Mesenchymal stem cell (in vitro differentiated cells and primary cell): ENCODE results near the gene TJP1.
"Not testable (repeated sequence)": the region's sequence is repeated elsewhere in the genome, so short reads cannot be mapped to it uniquely, and the experiment has no call there.

ENCODE experiments used
- DNase-seq: peaks from one replicate; pipeline ENCODE4 v3.0.0-alpha.2; 2013
- H2AFZ ChIP-seq: one replicate; pipeline ENCODE4 v1.6.1; 2013; ENCODE audit warnings: low read depth, mild to moderate bottlenecking, control low read depth, inconsistent platforms, low read length, moderate library complexity
- H2AK5ac ChIP-seq: 2 replicates; pipeline ENCODE4 v1.6.1; 2013; ENCODE audit warnings: low read length, moderate library complexity, mild to moderate bottlenecking, inconsistent platforms; ENCODE audit not compliant: severe bottlenecking
- H2BK120ac ChIP-seq: one replicate; pipeline ENCODE4 v1.6.1; 2013; ENCODE audit warnings: low read depth, mild to moderate bottlenecking, inconsistent platforms, low read length, moderate library complexity
- H2BK12ac ChIP-seq, 2 experiments: one replicate each; pipeline ENCODE4 v1.6.1; 2013; ENCODE audit warnings: inconsistent platforms in 2 of 2, low read length in 2 of 2, mild to moderate bottlenecking in 2 of 2, moderate library complexity in 2 of 2, control low read depth in 1 of 2
- H2BK15ac ChIP-seq: one replicate; pipeline ENCODE4 v1.6.1; 2013; ENCODE audit warnings: mild to moderate bottlenecking, low read depth, inconsistent platforms; ENCODE audit not compliant: poor library complexity, severe bottlenecking
- H2BK5ac ChIP-seq: 2 replicates; pipeline ENCODE4 v1.6.1; 2013; ENCODE audit warnings: low read depth, mild to moderate bottlenecking, low read length, control low read depth, inconsistent platforms; ENCODE audit not compliant: poor library complexity, severe bottlenecking
- H3K14ac ChIP-seq, 2 experiments: one replicate each; pipeline ENCODE4 v1.6.1; 2013; ENCODE audit warnings: inconsistent platforms in 2 of 2, low read length in 2 of 2, control low read depth in 1 of 2, mild to moderate bottlenecking in 1 of 2, moderate library complexity in 1 of 2
- H3K18ac ChIP-seq, 2 experiments: one replicate each; pipeline ENCODE4 v1.6.1; 2013; ENCODE audit warnings: inconsistent platforms in 2 of 2, low read length in 2 of 2, control low read depth in 1 of 2, low read depth in 1 of 2, mild to moderate bottlenecking in 1 of 2
- H3K23ac ChIP-seq, 2 experiments: one replicate each; pipeline ENCODE4 v1.6.1; 2013; ENCODE audit warnings: inconsistent platforms in 2 of 2, low read length in 2 of 2, mild to moderate bottlenecking in 2 of 2, moderate library complexity in 2 of 2, control low read depth in 1 of 2
- H3K27ac ChIP-seq: 2 replicates; pipeline ENCODE4 v1.5.1; 2013; ENCODE audit warnings: mild to moderate bottlenecking, moderate library complexity, low read length, control low read depth, inconsistent platforms; ENCODE audit not compliant: poor library complexity, severe bottlenecking
- H3K27me3 ChIP-seq, 2 experiments: 2 replicates each; pipeline versions ENCODE4 v1.6.1 to v1.7.0; 2013; ENCODE audit warnings: low read length in 2 of 2, mild to moderate bottlenecking in 2 of 2, moderate library complexity in 2 of 2, control low read depth in 1 of 2, inconsistent platforms in 1 of 2; ENCODE audit not compliant: control insufficient read depth in 1 of 2, insufficient read depth in 1 of 2
- H3K36me3 ChIP-seq, 2 experiments: 2 replicates each; pipeline versions ENCODE4 v1.6.1 to v1.7.0; 2013; ENCODE audit warnings: low read length in 2 of 2, control low read depth in 1 of 2, inconsistent platforms in 1 of 2, low read depth in 1 of 2, mild to moderate bottlenecking in 1 of 2; ENCODE audit not compliant: insufficient read depth in 2 of 2, control insufficient read depth in 1 of 2
- H3K4ac ChIP-seq, 2 experiments: one replicate each; pipeline ENCODE4 v1.6.1; 2013; ENCODE audit warnings: inconsistent platforms in 2 of 2, low read length in 2 of 2, mild to moderate bottlenecking in 2 of 2, moderate library complexity in 2 of 2, control low read depth in 1 of 2, low read depth in 1 of 2
- H3K4me1 ChIP-seq: 2 replicates; pipeline ENCODE4 v1.6.1; 2013; ENCODE audit warnings: low read depth, low read length, control low read depth; ENCODE audit not compliant: control insufficient read depth, insufficient read depth
- H3K4me2 ChIP-seq: 2 replicates; pipeline ENCODE4 v1.6.1; 2013; ENCODE audit warnings: low read length, mild to moderate bottlenecking, inconsistent platforms; ENCODE audit not compliant: poor library complexity, severe bottlenecking
- H3K4me3 ChIP-seq, 2 experiments: 2 replicates each; pipeline versions ENCODE4 v1.5.1 to v1.7.0; 2013; ENCODE audit warnings: low read length in 2 of 2, mild to moderate bottlenecking in 2 of 2, control low read depth in 1 of 2, low read depth in 1 of 2; ENCODE audit not compliant: insufficient read depth in 1 of 2
- H3K79me1 ChIP-seq: replicated peaks from 2 replicates; pipeline ENCODE4 v1.6.1; 2013; ENCODE audit warnings: mild to moderate bottlenecking, control low read depth, low read length, inconsistent platforms; ENCODE audit not compliant: poor library complexity, severe bottlenecking
- H3K9ac ChIP-seq: 2 replicates; pipeline ENCODE4 v1.7.0; 2013; ENCODE audit warnings: mild to moderate bottlenecking, low read length, moderate library complexity
- H3K9me3 ChIP-seq: 2 replicates; pipeline ENCODE4 v1.7.0; 2013; ENCODE audit warnings: mild to moderate bottlenecking, low read length; ENCODE audit not compliant: control insufficient read depth
- H4K8ac ChIP-seq: one replicate; pipeline ENCODE4 v1.6.1; 2013; ENCODE audit warnings: inconsistent platforms, mild to moderate bottlenecking, low read length, moderate library complexity
- H4K91ac ChIP-seq: one replicate; pipeline ENCODE4 v1.6.1; 2013; ENCODE audit warnings: mild to moderate bottlenecking, low read length, inconsistent platforms
- WGBS: methylation state at CpG from one replicate; pipeline ENCODE4 v1.1.7; 2013; ENCODE audit warnings: mixed read lengths; 5-methylcytosine and 5-hydroxymethylcytosine counted together

TJP1 gene

DNA sequence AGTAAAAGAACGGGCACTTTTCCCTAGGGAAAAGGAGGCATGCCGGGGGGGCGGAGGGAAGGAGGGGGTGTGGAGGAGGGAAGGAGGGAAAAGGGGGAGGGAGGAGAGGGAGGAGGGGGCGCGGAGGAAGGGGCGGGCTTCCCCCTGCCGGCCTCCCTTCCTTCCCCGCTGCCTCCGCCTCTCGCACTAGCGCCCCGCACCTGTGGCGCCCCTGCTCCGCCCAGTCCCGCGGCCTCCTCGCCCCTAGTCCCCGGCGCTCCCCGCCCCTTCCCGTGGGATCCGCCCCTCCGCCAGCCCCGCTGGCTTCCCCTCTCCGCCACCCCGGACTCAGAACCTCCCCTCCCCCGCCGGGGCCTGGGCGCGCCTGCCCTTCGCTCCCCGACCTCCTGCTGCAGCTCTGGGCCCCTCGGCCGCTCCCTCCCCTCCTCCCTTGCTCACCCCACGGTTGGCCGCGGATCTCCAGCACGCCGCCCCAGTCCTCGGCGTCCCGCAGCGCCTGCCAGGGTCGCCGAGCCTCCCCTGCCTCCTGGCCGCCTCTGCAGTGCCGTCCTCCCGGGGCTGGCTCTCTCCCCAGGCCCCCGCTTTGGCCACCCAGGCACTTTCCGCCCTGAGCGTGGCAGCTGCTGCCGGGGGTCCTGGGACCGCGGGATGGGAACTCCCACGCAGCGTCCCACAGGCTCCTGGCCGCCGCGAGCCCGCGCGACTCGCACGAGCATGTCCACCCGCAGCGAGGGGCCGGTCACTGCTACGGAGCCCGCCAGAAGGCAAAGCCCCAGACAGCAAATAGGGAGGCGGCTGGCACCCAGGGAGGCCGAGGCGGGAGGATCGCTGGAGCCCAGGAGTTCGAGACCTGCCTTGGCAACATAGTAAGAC lies 147.4 kb downstream of the TJP1 start:
- Histone ChIP-seq H3K4me2 (peak overlapping the region; percentile 88), H3K18ac (peak overlapping the region; percentile 66 to 86), H3K27me3 (peaks cover 8 to 10% of the 10 kb centered on the region in 2 experiments), H4K8ac (peak overlapping the region; percentile 52), H2BK12ac (peak overlapping the region in 1 of 2 experiments; percentile 15), H3K14ac (peak overlapping the region in 1 of 2 experiments; percentile 51), H2BK15ac (peak overlapping the region; percentile 60), H2AFZ (peak overlapping the region; percentile 83), H2AK5ac (no peak overlapping the region), H3K9ac (no peak overlapping the region), H3K4me3 (peak overlapping the region; percentile 57 to 71), H4K91ac (peak overlapping the region; percentile 34), H3K4me1 (peaks cover 40% of the 10 kb centered on the region), H3K23ac (peak overlapping the region in 1 of 2 experiments; percentile 85), H2BK5ac (no peak overlapping the region), H3K36me3 (peaks cover 0 to 3% of the 10 kb centered on the region in 2 experiments), H3K9me3 (no peaks in the 10 kb centered on the region), H3K27ac (no peak overlapping the region), H3K4ac (peak overlapping the region; percentile 11 to 24), H2BK120ac (peak overlapping the region; percentile 37), H3K79me1 (no peaks in the 10 kb centered on the region)
- DNase-seq: peak; percentile 54
- WGBS: 1% methylated on average over 69 of the region's 74 CpGs

DNA sequence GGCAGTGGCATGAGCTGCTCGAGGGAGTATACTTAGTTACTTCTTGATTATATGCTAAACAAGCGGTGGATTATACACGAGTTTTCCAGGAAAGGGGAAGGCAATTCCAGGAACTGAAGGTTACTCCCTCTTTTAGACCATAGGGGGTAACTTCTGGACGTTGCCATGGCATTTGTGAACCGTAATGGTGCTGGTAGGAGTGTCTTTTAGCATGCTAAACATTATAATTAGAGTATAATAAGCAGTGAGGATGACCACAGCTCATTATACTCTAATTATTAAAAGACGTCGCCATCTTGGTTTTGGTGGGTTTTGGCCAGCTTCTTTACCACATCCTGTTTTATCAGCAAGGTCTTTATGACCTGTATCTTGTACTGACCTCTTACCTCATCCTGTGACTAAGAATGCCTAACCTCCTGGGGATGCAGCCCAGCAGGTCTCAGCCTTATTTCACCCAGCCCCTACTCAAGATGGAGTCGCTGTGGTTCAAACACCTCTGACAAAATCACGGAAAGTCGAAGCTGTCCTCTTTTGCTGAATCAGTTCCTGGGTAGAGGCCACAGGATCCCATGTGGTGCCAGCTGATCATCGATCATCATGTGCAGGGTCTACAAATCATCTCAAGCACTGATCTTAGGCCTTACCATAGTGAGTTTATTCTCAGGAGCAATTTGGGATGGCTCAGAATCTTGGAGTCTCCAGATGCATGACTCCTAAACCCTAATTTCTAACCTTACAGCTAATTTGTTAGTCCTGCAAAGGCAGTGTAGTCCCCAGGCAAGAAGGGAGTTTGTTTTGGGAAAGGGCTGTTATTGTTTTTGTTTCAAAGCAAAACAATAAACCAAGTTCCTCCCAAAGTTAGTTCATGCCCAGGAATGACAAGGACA lies 149.1 kb downstream of the TJP1 start:
- no peak overlapping the region for H3K4ac ChIP-seq
- 89% methylated on average over 9 of the region's 11 CpGs for WGBS
- H2AFZ ChIP-seq: no peak overlapping the region
- H2BK15ac ChIP-seq: no peak overlapping the region
- no peak overlapping the region for H3K4me2 ChIP-seq
- H2AK5ac ChIP-seq: peak overlapping the region; percentile 65
- H3K27ac ChIP-seq: no peak overlapping the region
- H3K9ac ChIP-seq: no peak overlapping the region
- no peak overlapping the region for H3K23ac ChIP-seq
- H3K9me3 ChIP-seq: no peaks in the 10 kb centered on the region
- H4K91ac ChIP-seq: no peak overlapping the region
- no peak overlapping the region for H3K4me3 ChIP-seq
- H2BK120ac ChIP-seq: no peak overlapping the region
- H3K4me1 ChIP-seq: peaks cover 43% of the 10 kb centered on the region
- no peak overlapping the region for H3K14ac ChIP-seq
- H2BK5ac ChIP-seq: no peak overlapping the region
- no peaks in the 10 kb centered on the region for H3K79me1 ChIP-seq
- no peak overlapping the region for H2BK12ac ChIP-seq
- H4K8ac ChIP-seq: no peak overlapping the region
- H3K27me3 ChIP-seq: peaks cover 6 to 8% of the 10 kb centered on the region in 2 experiments
- H3K18ac ChIP-seq: no peak overlapping the region
- no peak for DNase-seq
- H3K36me3 ChIP-seq: peaks cover 0 to 3% of the 10 kb centered on the region in 2 experiments

DNA sequence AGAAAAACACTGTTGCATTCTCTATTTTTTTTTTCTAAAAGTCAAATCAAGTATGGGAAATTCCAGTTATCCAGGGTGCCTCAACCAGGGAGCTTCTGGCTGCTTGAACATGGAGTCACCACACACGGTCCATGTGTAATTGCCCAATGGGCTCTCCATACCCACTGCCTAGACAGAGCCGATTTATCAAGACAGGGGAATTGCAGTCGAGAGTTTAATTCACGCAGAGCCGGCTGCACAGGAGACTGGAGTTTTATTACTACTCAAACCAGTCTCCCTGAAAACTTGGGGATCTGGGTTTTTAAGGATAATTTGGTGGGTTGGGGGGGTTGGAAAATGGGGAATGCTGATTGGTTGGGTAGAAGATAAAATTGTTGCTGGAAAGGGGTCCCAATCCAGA lies 149.8 kb downstream of the TJP1 start:
- Histone ChIP-seq H4K8ac (no peak overlapping the region), H3K18ac (no peak overlapping the region), H3K79me1 (no peaks in the 10 kb centered on the region), H2BK120ac (no peak overlapping the region), H3K4ac (no peak overlapping the region), H2AFZ (no peak overlapping the region), H2BK5ac (no peak overlapping the region), H3K9me3 (no peaks in the 10 kb centered on the region), H2BK12ac (no peak overlapping the region), H3K4me2 (no peak overlapping the region), H3K9ac (no peak overlapping the region), H3K14ac (no peak overlapping the region), H3K36me3 (no peaks in the 10 kb centered on the region), H2BK15ac (no peak overlapping the region), H3K27ac (no peak overlapping the region), H3K4me3 (no peak overlapping the region), H2AK5ac (no peak overlapping the region), H3K23ac (no peak overlapping the region), H3K27me3 (peaks cover 0 to 8% of the 10 kb centered on the region in 2 experiments), H3K4me1 (peaks cover 37% of the 10 kb centered on the region), H4K91ac (no peak overlapping the region)
- DNase-seq: no peak
- 100% methylated on average over 5 of the region's 5 CpGs for WGBS

- not testable (repeated sequence) for H3K9ac ChIP-seq, H2BK12ac ChIP-seq, H3K9me3 ChIP-seq, H2BK5ac ChIP-seq, H3K79me1 ChIP-seq, H2AK5ac ChIP-seq, H2BK120ac ChIP-seq, H3K4ac ChIP-seq, H3K4me2 ChIP-seq, H3K4me3 ChIP-seq, H2BK15ac ChIP-seq, H4K8ac ChIP-seq, H3K14ac ChIP-seq, H2AFZ ChIP-seq, H3K27me3 ChIP-seq, DNase-seq, H3K18ac ChIP-seq, H3K27ac ChIP-seq, H4K91ac ChIP-seq, H3K36me3 ChIP-seq
- H3K23ac ChIP-seq: peak overlapping the region in 1 of 2 experiments; percentile 60
- peaks cover 35% of the 10 kb centered on the region for H3K4me1 ChIP-seq
- WGBS: 98% methylated on average over 5 of the region's 7 CpGs
Measured at GRCh38 chr15:29672046-29672445, 150.2 kb downstream of the TJP1 start.
